Measurements from ENCODE around the gene RAP1GDS1. TPM values are rescaled to one million over a fixed set of nuclear protein-coding genes. Genes with fewer than 3 reads are reported as not detected.
"Not testable (repeated sequence)": the region's sequence is repeated elsewhere in the genome, so short reads cannot be mapped to it uniquely, and the experiment has no call there.

The RAP1GDS1 gene
- total RNA-seq, 1 experiment from 2014 or later = 41.5 TPM

DNA sequence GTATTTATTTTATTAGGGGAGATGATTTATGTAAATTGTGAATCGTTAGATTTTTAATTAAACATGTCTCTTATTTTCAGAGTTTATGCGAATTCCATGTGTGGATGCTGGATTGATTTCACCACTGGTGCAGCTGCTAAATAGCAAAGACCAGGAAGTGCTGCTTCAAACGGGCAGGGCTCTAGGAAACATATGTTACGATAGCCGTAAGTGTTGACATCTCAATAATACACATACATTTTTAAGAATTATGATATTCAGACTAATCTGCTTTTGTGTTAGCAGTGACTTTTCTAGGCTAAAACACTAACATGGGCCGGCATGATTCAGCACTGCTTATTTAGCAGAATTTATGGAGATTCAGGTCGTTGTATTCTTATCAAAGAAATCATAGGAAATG, 91.2 kb downstream of the RAP1GDS1 start:
- DNase-seq (ENCODE audit: low spot score) = no peak

GRCh38 chr4:98352940-98353339, 91.8 kb downstream of the RAP1GDS1 start:
- DNase-seq (ENCODE audit: low spot score) = no peak

- no peak for DNase-seq (ENCODE audit: low spot score)
Measured at GRCh38 chr4:98358630-98359248, 97.6 kb downstream of the RAP1GDS1 start.

GRCh38 chr4:98359646-98360045, 98.5 kb downstream of the RAP1GDS1 start:
- no peak for DNase-seq (ENCODE audit: low spot score)

- no peak for DNase-seq (ENCODE audit: low spot score)
Measured at GRCh38 chr4:98363431-98363830, 102.2 kb downstream of the RAP1GDS1 start.

DNA sequence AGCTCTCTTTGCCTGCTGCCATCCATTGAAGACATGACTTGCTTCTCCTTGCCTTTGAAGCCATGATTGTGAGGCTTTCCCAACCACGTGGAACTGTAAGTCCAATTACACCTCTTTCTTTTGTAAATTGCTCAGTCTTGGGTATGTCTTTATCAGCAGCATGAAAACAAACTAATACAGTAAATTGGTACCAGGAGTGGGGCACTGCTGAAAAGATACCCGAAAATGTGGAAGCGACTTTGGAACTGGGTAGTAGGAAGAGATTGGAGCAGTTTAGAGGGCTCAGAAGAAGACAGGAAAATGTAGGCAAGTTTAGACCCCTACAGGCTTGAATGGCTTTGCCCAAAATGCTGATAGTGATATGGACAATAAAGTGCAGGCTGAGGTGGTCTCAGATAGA, 105.1 kb downstream of the RAP1GDS1 start:
- DNase-seq (ENCODE audit: low spot score) = not testable (repeated sequence)

- not testable (repeated sequence) for DNase-seq (ENCODE audit: low spot score)
Measured at GRCh38 chr4:98368000-98368399, 106.8 kb downstream of the RAP1GDS1 start.

GRCh38 chr4:98369322-98369721, 108.1 kb downstream of the RAP1GDS1 start:
- DNase-seq (ENCODE audit: low spot score) = no peak

DNA sequence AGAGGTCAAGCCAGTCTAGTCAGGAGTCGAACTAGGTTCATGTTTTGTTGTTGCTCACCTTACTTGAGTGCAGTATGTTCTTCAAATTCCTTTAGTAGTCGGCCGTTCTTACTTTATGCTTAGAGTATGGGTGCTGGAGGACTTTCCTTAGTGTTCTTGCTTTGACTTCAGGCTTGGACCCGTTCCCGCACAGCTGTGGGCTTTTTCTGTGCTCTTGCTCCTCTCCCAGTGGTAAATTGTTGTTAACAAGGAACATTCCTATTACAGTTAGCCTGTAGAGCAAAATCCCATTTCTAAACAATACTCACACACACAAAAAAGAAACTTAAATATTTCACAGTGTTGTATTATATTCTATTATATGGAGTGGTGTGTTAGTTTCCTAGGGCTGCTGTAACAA, 113.5 kb downstream of the RAP1GDS1 start:
- no peak for DNase-seq (ENCODE audit: low spot score)

DNA sequence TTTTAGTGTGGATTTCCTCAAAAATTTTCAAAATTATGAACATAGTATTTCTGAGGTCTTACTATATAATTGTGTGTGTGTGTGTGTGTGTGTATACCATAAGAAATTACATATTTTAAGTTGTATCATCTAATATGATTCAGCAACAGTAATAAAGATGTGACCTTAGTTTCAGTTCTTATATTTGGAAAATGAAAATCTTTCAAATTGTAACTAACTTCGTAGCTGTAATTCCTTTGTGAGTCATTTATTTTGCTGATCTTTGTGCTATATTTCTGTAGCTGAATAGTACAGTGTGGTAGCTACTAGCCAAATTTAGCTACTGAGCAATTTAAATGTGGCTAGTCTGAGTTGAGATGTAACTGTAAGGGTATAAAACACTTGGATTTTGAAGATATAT, 116.4 kb downstream of the RAP1GDS1 start:
- DNase-seq (ENCODE audit: low spot score) = no peak

- DNase-seq (ENCODE audit: low spot score) = no peak
Measured at GRCh38 chr4:98381306-98381705, 120.1 kb downstream of the RAP1GDS1 start.

GRCh38 chr4:98383431-98384106, 122.4 kb downstream of the RAP1GDS1 start:
- DNase-seq (ENCODE audit: low spot score) = no peak

DNA sequence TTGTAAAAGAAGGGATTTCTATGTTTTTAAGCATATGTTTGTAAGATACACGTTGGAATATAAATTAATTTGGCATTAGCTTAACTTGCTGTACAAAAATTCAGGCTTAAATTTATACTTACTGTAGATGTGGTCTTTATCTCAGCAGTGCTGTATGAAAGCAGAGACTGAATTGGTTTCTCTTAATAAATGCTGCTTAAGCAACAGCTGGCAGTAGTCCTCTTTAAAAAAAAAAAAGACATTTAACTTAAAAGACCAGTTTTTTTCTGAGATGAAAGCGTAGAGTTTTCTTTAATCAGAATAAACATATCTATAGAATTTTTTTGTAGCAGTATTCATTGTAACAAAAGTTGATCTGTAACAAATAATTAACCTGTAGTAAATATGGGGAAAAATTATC, 124.6 kb downstream of the RAP1GDS1 start:
- DNase-seq (ENCODE audit: low spot score) = no peak

- DNase-seq (ENCODE audit: low spot score) = no peak
Measured at GRCh38 chr4:98387345-98388026, 126.3 kb downstream of the RAP1GDS1 start.

DNA sequence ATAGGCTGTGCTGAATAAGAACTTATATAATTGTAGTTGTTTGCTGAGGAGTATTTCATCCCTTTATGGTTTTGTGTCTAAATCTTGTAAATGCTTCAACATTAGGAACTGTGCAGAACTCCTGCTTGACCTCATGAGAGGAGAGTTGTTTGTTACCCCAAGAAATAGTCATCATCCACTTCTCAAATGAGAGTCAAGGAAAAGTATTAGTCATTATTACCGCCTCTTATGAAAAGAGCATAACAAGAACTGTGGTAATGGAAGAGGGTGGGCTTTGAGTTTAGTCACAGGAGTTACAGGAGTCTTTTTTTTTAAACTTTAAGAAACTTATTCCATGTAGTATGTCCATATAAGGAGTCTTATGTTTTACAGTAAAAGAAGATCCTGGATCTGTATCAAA, 132.9 kb downstream of the RAP1GDS1 start:
- no peak for DNase-seq (ENCODE audit: low spot score)

DNA sequence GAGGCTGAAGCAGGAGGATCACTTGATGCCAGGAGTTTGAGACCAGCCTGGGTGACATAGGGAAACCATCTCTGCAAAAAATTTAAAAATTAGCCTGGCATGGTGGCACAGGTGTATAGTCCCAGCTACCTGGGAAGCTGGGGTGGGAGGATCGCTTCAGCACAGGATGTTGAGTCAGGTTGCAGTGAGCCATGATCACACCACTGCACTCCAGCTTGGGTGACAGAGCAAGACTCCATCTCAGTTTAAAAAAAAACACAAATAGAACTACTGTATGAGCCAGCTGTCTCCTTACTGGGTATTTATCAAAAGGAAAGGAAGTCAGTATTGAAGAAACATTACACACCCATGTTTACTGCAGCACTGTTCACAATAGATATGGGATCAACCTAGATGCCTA, 138.7 kb downstream of the RAP1GDS1 start:
- DNase-seq (ENCODE audit: low spot score) = no peak

- DNase-seq (ENCODE audit: low spot score) = no peak
Measured at GRCh38 chr4:98406819-98407218, 145.6 kb downstream of the RAP1GDS1 start.

DNA sequence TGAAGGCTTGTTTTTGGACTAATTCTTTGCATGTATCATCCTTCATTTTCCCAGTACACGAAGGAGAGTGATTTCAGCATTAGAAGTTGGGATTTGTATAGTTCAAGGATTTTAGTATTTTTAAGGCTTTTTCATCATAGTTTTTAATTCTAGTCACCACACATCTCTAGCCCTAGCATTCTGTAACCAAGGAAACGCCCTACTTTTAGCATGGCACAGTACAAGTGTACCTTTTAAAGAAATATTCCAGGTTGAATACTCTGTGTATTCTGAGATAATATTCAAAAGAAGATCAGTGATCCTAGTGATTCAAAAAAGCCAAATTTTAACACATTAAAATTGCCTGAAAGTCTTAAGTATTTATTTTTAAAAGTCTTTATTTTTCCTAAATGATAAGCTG, 150.5 kb downstream of the RAP1GDS1 start:
- no peak for DNase-seq (ENCODE audit: low spot score)

- no peak for DNase-seq (ENCODE audit: low spot score)
Measured at GRCh38 chr4:98416844-98417243, 155.7 kb downstream of the RAP1GDS1 start.

DNA sequence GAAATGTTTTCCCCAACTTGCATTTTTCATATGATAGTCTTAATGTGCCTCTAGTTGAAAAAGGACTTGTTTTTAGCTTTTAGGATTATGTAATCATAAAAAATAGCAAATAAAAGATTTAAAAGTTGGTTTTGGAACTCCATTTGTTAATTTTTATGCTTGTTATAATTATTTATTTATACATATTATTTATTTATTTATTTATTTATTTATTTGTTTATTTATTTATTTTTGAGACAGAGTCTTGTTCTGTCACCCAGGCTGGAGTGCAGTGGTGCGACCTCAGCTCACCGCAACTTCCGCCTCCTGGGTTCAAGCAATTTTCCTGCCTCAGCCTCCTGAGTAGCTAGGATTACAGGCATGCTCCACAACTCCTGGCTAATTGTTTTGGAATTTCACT, 159.0 kb downstream of the RAP1GDS1 start:
- not testable (repeated sequence) for DNase-seq (ENCODE audit: low spot score)

DNA sequence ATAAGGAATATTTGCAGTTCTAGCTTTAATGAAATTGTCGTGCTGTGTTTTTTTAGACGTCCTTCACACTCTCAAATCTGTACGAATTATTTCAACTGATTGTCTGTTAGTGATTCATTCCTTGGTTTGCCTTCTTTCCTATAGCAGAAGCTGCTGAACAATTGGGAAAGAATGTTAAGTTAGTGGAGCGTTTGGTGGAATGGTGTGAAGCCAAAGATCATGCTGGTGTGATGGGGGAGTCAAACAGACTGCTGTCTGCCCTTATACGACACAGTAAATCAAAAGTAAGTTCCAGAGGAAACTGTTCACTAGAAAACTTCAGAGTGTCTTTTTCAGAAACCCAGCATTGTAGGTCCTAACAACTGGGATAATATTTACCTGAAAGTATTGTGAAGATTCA, 159.9 kb downstream of the RAP1GDS1 start:
- no peak for DNase-seq (ENCODE audit: low spot score)

DNA sequence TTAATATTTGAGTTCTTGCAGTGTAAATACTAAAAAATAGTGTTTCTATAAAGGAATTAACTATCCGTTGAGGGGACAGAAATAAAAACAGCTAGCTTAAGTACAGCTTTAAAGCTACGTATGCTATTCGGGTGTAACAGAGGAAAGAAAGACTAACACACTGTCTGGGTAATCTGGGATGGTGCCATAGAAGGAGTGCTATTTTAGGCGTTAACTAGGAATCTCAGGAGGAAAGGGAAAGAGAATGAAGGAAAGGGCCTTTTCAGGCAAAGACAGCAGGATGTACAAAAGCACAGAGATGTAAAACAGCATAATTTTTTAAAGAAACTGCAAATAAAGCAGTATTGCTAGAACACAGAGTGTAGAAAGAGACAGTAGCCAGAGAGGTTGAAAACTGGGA, 161.8 kb downstream of the RAP1GDS1 start:
- no peak for DNase-seq (ENCODE audit: low spot score)

GRCh38 chr4:98430708-98431403, 169.7 kb downstream of the RAP1GDS1 start:
- DNase-seq (ENCODE audit: low spot score) = peak; percentile 48

Data from H4 (cell line).